ENCODE data around the gene ATF1.
"Not testable (repeated sequence)": the region's sequence is repeated elsewhere in the genome, so short reads cannot be mapped to it uniquely, and the experiment has no call there.

ATF1 gene

DNA sequence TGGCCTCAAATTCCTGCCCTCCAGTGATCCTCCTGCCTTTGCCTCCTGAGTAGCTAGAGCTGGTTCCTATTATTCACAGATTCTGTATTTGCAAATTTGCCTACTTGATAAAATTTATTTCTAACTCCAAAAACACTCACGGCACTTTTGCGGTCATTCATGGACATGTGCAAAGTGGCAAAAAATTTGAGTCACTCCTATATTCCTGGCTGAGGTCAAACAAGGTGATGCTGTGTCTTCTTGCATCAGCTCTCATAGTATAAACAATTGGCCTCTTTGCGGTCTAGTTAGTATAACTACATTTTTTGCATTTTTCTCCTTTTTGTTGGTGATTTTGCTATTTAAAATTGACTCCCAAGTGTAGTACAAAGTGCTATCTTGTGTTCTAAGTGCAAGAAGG is 24.7 kb downstream of the ATF1 start:
- H3K4me3 ChIP-seq (ENCODE audit: low read depth, low read length) = no peak overlapping the region
- peak; percentile 96 for DNase-seq (ENCODE audit: low read depth)
- TF ChIP-seq CTCF (conservative IDR thresholded peaks at IDR 0.05; ENCODE audit: low read depth, low read length) = no peak

DNA sequence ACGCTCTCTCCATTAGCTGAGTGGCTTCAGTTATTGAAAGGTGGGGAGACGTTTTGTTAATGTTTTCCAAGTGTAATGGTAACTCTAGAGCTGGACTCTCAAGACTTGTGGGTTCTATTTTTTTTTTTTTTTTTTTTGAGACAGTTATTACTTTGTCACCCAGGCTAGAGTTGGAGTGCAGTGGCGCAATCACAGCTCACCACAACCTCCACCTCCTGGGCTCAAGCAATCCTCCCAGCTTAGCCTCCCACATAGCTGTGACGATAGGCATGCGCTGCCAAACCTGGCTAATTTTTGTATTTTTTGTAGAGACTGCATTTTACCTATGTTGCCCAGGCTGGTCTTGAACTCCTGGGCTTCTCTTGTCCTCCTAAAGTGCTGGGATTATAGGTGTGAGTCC is 26.2 kb downstream of the ATF1 start:
- no peak overlapping the region for H3K4me3 ChIP-seq (ENCODE audit: low read depth, low read length)
- no peak for TF ChIP-seq CTCF (conservative IDR thresholded peaks at IDR 0.05; ENCODE audit: low read depth, low read length)
- peak; percentile 21 for DNase-seq (ENCODE audit: low read depth)

DNA sequence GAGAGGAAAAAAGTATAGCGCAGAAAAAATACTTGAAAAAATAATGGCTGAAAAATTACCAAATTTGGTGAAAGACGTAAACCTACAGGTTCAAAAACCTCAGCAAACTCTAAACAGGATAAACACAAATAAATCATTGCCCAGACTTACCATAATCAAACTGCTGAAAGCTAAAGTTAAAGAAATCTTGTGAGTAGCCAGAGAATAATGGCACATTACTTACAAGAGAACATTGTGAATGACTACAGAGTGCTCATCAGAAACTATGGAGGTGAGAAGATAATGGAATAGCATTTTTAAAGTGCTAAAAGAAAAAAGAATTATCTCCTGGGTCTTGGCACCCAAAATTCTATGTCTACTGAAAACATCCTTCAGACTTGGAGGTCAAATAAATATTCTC is 36.0 kb downstream of the ATF1 start:
- TF ChIP-seq CTCF (conservative IDR thresholded peaks at IDR 0.05; ENCODE audit: low read depth, low read length) = no peak
- no peak overlapping the region for H3K4me3 ChIP-seq (ENCODE audit: low read depth, low read length)
- peak; percentile 23 for DNase-seq (ENCODE audit: low read depth)

GRCh38 chr12:50803230-50803875 is 39.5 kb downstream of the ATF1 start:
- no peak for DNase-seq (ENCODE audit: low read depth)
- TF ChIP-seq CTCF (conservative IDR thresholded peaks at IDR 0.05; ENCODE audit: low read depth, low read length) = no peak

DNA sequence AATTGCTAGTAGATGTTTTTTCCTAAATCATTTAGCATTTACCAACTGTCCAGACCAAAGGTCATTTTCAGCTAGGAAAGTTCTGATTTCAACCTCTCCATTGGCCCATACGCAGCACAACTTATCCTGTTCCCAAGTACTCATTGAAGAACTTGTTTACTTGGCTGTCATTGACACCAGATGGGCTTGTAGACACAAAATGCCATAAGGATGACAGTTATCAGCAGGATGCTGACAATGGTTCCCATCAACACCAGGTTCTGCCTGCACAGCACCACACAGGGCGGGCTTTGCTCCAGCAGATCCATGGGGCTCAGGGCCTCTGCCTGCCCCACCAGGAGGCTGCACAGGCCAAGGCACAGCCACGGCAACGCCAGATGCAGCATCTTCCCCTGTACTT is 42.3 kb downstream of the ATF1 start:
- TF ChIP-seq CTCF (conservative IDR thresholded peaks at IDR 0.05; ENCODE audit: low read depth, low read length) = no peak
- DNase-seq (ENCODE audit: low read depth) = peak; percentile 9
- no peak overlapping the region for H3K4me3 ChIP-seq (ENCODE audit: low read depth, low read length)

More at GRCh38 chr12:50803230-50803875, 39.5 kb downstream of the ATF1 start:
- H3K4me3 ChIP-seq (ENCODE audit: low read depth, low read length) = no peak overlapping the region

DNA sequence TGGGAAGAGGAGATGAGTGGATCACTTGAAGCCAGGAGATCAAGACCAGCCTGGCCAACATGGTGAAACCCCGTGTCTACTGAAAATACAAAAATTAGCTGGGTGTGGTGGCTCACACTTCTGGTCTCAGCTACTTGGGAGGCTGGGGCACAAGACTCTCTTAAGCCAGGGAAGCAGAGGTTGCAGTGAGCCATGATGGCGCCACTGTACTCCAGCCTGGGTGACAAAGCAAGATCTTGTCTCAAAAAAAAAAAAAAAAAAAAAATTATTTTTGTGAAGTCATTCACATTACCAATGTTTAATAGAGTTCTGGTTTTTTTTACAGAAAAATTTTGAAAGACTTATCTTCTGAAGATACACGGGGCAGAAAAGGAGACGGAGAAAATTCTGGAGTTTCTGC is 45.2 kb downstream of the ATF1 start:
- not testable (repeated sequence) for DNase-seq (ENCODE audit: low read depth); H3K4me3 ChIP-seq (ENCODE audit: low read depth, low read length)

- not testable (repeated sequence) for H3K4me3 ChIP-seq (ENCODE audit: low read depth, low read length); DNase-seq (ENCODE audit: low read depth)
Measured at GRCh38 chr12:50814921-50815320, 51.0 kb downstream of the ATF1 start.

DNA sequence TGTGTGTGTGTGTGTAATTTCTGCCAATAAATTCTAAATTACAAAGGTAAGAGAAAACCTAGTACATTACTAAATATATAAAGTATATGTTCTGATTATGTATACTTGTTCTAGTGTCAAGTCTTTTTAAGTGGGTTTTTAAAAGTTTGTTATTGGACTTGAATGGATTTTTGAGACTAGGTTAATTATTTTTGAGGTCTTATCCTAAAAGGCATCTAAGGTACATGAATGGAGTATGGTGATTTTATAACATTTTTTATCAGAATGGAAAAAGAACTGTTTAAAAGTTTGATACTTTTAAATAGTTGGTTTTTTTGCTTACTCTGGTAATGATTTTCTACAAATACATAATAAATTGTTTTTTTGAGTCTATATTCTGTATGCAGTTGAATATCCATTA is 56.3 kb downstream of the ATF1 start:
- no peak overlapping the region for H3K4me3 ChIP-seq (ENCODE audit: low read depth, low read length)
- TF ChIP-seq CTCF (conservative IDR thresholded peaks at IDR 0.05; ENCODE audit: low read depth, low read length) = no peak
- DNase-seq (ENCODE audit: low read depth) = no peak

Data from choroid plexus epithelial cell (primary cell).